HG03520 (cell line): ENCODE data around the gene GSTA1.
A peak's percentile ranks its signal among the peaks of the same experiment; 100 is the strongest.
"Not testable (repeated sequence)": the region's sequence is repeated elsewhere in the genome, so short reads cannot be mapped to it uniquely, and the experiment has no call there.

Experiments used
- ATAC-seq: cut with Tn5 transposase; IDR thresholded peaks from one replicate; pipeline ENCODE4 v1.9.1; 2021; ENCODE audit warnings: mild to moderate bottlenecking, moderate library complexity; ENCODE audit not compliant: unreplicated experiment

The GSTA1 gene

DNA sequence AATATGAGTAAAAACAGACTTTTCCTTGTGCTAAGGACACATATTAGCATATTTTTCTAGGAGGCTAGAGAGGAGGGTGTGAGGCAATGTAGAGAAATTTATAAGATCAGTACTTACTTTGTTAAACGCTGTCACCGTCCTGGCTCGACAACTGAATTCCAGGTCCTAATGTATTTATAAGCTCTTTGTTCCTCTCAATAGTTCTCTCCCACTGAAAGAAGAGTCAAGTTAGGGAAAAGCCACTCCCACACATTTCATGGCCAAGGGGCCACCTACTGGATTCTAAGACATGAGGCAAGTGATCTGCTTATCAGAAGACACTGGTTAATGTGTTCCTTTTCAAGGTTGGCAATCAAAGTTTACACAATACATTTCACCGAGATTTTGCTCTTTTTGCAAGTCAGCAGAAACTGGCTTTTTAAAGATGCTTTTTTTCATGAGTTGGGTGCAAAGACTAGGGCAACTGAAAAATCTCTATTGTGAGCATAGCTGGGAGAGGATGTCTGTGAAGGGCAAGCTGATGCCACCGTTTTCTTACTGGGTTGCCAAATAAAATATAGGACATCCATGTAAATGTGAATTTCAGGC is at the start of gene GSTA1:
TSS of gene GSTA1 (minus strand) at position 149 of the 588 bp plus-strand sequence. CDS start 4,549 bp downstream, outside the sequence.
- not testable (repeated sequence) for ATAC-seq

DNA sequence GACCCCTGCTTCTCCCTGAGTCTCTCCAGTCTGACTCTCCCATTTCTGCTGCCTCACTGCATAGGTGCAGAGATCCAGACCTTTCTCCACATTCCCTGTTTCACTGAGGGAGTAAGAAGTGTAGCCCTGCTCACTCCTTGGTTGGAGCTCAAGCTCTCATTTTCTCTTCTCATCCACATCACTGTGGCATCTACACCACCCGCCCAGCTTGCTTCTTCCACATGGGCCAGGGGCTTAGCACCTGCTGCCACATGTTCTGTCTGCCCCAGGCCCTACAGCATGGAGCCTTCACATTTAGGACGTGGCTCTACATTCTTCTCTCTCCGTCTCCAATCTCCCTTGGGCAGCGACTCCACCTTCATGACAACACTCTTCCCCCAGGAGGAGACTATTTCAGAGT is 45.5 kb upstream of the GSTA1 start:
- ATAC-seq = no peak

DNA sequence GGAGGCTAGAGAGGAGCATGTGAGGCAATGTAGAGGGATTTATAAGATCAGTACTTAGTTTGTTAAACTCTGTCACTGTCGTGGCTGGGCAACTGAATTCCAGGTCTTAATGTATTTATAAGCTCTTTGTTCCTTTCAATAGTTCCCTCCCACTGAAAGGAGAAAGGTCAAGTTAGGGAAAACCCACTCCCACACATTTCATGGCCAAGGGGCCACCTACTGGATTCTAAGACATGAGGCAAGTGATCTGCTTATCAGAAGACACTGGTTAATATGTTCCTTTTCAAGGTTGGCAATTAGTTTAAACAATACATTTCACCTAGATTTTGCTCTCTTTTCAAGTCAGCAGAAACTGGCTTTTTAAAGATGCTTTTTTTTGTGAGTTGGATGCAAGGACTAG is 42.4 kb upstream of the GSTA1 start:
- no peak for ATAC-seq

DNA sequence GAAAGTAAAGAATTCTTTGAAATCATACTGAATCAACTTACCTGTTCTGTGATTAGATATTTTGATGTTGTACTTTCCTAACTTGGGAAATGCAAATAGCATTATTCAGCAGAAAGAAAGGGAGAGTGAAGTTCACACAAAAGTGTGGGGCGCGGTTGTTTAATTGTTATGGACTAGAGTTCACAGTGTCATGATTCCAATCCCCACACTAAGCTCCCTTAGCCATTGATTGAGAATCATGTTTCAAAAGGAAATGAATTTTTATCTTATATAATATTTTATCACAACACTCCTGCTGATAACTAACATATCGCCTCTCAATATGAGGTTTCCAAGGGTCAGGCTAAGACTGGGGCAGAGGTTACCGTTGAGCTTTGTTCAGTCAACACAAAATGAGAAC is 40.0 kb upstream of the GSTA1 start:
- no peak for ATAC-seq

DNA sequence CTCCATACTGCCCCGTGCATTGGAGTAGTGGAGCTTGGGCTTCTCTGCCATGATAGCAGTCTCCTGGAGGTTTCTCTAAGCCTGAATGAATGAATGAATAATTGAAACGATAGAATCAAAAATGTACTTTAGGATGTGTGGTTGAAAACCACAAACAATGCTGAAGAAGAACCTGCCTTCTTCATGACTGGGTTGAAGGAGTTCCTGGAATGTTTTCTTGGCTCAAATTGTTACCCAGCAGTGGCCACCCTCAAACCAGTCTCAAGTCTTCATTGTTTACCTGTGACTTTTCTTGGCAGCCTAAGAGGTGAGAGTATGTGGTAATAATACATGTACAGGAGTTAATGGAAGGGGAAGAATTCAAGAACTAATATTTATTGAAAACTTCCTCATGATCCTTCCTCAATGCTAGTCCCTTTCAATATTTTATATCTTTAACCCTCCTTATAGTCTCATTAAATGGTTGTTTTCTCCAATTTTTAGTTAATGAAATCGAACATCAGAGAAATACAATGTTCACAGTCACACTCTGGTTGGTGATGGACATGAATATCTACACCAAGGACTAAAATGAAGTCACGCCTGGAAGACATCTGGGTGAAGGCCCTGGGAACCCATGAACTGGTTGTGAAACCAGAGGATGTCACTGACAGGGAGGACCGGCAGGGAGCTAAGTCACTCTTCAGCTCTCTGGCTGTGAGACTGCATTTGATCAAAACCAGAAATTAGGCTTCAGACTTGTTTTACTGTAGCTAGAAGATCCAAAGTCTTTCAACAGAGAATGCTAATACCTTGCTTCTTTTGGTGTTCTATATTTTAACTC is 37.4 kb upstream of the GSTA1 start, which contains the start of gene GSTA5:
TSS of gene GSTA5 (minus strand) at position 51 of the 823 bp plus-strand sequence.
- ATAC-seq = no peak

DNA sequence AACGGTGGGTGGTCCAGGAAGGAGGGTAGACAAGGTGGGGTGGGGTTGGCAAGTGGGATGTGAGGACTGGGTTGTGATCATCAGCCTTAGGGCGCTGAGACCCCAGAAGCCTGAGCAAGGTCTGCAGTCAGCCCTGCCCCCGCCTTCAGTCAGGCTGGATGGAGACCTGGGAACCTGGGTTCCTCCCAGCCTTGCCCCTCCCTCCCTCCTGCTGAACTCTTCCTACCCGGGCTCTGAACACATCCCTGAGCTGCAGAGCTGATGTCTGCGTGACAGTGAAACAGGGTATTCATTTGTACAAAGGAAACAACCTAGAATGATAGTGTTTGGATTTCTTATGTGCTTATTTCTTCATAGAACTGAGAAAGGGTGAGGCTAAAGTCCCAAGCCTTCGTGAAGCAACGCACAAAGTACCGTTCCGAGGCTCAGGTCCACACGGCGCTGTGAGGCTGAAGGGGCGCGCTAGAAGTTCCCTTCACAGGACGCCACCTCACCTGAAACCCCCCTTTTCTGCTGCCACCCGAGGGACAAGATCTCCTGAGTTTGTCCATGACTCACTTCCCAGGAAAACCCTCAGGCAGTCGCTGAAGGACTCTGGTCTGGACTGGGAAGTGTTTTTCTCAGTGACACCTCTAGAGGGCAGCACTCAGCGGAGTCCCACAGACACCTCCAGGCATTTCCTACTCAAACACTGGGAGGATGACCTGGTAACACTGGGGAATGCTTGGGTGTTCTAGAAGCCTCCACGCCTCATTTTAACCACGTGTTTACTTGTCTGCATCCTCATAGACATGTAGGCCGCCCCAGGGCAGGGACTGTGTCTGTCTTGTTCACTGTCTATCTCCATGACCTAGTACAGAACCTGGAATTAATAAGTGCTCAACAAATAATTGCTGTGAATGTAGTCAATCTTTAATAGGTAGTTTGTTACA is 35.8 kb upstream of the GSTA1 start:
- peak; percentile 76 for ATAC-seq

DNA sequence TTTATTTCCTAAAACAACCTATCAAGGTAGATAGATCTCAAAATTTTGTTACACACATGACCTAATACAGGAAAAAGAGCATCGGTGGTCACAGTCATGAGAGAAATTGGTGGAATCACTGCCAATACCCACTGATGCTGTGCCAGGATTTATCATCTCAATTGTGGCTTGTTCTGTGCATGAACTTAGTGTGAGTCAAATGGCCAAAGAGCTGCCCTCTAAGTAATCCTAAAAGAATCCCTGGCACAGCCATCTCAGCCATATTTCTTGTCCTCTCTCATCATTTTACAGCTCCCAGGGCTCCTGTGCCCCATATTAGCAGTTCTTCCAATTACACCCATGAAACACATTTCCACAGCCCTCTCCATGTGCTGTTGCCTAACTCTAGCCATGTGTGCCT is 30.9 kb upstream of the GSTA1 start:
- no peak for ATAC-seq

DNA sequence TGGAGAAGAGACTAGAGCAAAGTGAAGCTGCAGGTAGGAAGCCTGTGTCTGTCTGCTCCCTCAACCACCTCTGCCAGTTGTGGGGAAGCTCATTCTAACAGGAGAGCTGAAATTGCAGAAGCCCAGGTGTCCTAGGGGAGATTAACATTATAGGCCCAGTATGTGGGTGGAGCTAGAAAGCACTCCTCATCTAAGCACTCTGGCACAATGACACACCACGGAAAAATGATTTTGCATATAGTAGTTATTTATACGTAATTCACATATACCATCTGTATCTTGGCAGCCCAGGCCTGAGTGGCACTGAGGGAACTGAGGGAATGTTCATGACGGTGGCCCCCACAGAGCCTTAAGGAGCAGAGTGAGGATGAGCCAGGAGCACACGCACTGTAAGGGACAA is 27.3 kb upstream of the GSTA1 start:
- ATAC-seq = not testable (repeated sequence)

DNA sequence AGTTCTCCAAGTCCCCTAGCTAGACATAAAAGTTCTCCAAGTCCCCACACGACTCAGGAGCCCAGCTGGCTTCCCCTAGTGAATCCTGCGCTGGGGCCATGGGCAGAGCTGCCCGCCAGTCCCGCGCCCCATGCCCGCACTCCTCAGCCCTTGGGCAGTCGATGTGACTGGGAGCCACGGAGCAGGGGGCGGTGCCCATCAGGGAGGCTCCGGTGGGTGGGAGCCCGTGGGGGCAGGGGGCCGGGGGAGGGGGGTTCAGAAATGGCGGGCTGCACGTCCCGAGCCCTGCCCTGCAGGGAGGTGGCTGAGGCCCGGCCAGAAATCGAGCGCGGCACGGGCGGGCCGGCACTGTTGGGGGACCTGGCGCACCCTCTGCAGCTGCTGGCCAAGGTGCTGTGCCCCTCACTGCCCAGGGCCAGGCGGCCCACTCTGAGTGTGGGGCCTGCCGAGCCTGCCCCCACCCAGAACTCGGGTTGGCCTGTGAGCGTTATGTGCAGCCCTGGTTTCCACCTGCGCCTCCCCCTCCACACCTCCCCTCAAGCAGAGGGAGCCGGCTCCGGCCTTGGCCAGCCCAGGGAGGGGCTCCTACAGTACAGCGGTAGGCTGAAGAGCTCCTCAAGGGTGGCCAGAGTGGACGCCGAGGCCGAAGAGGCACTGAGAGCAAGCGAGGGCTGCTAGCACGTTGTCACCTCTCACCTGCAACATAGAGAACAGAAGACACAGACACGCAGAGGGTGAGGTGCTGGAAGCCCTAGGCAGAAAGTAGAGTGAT is 25.6 kb upstream of the GSTA1 start:
- ATAC-seq = no peak

DNA sequence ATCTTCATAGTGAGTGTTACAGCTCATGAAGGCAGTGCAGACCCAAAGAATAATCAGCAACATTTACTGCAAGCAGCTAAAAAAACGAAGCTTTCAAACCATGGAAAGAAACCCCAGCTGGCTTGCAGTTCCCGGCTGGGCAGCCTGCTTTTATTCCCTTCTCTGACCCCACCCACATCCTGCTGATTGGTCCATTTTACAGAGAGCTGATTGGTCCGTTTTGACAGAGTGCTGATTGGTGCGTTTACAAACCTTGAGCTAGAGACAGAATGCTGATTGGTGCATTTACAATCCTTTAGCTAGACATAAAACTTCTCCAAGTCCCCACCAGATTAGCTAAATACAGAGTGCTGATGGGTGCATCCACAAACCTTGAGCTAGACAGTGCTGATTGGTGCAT is 25.0 kb upstream of the GSTA1 start:
- not testable (repeated sequence) for ATAC-seq

DNA sequence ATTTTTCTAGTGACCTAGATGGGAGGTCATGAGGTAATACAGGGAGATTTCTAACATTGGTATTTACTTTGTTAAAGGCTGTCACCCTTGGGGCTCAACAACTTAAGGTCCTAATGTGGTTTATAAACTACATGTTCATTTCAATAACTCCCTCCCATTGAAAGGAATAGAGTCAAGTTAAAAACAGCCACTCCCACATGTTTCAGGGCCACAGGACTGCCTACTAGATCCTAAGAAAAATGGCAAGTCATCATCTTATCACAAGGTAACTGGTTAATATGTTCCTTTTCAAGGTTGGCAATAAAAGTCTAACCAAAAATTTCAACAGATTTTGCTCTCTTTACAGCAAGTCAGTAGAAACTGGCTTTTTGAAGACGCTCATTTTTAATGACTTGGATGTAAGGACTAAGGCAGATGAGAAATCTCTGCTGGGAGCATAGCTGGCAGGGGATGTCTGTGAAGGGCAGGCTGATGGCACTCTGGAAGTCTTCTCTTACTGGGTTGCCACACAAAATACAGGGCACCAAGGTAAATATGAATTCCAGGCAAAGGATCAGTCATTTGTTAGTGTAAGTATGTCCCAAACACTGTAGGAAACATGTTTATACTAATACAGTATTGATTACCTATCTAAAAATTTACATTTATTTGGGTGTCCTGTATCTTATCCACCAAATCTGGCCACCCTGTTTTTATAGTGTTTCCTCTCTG is 23.6 kb upstream of the GSTA1 start:
- not testable (repeated sequence) for ATAC-seq

DNA sequence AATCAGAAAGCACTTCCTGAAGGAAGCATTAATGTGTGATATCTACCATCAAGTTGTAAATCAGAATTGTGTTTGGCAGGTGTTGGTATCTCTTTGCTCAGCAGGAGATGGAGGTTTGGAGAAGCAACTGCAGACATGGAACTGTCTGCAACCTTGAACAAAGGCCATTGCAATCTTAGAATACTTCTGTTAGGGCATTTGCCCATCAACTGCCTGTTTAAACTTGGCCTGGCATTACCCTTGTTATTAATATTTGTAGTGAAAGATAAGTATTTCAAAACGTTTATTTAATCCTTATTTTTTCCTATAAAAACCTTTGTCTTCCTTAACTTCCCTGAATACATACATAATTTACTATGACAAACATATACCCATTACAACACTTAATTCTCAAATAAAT is 22.9 kb upstream of the GSTA1 start:
- ATAC-seq = no peak

DNA sequence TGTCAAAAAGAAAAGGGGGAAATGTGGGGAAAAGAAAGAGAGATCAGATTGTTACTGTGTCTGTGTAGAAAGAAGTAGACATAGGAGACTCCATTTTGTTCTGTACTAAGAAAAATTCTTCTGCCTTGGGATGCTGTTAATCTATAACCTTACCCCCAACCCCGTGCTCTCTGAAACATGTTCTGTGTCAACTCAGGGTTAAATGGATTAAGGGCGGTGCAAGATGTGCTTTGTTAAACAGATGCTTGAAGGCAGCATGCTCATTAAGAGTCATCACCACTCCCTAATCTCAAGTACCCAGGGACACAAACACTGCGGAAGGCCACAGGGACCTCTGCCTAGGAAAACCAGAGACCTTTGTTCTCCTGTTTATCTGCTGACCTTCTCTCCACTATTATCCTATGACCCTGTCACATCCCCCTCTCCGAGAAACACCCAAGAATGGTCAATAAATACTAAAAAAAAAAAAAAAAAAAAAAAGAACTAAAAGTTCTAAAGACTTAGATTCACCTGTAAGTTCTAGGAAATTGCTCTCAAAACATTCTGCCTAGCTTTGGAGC is 22.4 kb upstream of the GSTA1 start:
- ATAC-seq = not testable (repeated sequence)

DNA sequence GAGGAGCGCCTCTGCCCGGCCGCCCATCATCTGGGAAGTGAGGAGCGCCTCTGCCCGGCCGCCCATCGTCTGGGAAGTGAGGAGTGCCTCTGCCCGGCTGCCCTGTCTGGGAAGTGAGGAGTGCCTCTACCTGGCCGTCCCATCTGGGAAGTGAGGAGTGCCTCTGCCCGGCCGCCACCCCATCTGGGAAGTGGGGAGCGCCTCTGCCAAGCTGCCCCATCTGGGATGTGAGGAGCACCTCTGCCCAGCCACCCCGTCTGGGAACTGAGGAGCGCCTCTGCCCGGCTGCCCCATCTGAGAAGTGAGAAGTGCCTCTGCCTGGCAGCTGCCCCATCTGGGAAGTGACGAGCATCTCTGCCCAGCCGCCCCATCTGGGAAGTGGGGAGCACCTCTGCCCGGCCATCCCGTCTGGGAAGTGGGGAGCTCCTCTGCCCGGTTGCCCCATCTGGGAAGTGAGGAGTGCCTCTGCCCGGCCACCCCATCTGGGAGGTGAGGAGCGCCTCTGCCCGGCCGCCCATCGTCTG is 21.7 kb upstream of the GSTA1 start:
- not testable (repeated sequence) for ATAC-seq

DNA sequence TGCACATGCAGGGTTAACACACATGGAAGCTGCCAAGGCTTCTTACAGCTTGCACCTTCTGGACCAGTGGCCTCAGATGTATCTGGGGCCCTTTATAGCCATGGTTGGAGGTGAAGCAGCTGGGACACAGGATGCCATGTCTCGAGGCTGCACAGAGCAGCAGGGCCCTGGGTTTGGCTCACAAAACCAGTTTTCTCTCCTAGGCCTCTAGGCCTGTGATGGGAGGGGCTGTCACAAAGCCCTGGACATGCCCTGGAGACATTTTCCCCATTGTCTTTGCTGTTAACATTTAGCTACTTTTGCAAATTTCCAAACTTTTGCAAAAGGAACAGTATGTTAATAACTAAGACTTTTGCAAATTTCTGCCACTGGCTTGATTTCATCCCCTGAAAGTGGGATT is 18.2 kb upstream of the GSTA1 start:
- no peak for ATAC-seq

DNA sequence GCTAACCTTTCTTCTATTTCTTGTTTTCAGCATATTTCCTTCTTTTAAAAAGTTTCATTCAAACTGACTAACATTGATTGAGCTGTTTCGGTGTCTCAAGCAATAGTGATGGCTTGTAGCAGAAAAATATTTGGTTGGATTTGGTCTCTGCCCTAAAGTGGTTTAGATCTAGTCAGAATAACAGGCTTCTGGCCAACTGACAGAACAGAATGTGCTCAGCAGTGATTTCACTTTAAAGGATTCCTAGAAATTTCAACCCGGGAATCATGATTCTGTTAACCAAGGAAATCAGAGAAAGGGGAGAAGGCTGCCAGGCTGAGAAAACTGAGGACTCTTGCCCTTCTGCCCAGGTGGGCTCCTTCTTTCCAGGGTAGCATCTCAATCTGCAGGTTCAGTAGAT is 16.6 kb upstream of the GSTA1 start:
- ATAC-seq = no peak

DNA sequence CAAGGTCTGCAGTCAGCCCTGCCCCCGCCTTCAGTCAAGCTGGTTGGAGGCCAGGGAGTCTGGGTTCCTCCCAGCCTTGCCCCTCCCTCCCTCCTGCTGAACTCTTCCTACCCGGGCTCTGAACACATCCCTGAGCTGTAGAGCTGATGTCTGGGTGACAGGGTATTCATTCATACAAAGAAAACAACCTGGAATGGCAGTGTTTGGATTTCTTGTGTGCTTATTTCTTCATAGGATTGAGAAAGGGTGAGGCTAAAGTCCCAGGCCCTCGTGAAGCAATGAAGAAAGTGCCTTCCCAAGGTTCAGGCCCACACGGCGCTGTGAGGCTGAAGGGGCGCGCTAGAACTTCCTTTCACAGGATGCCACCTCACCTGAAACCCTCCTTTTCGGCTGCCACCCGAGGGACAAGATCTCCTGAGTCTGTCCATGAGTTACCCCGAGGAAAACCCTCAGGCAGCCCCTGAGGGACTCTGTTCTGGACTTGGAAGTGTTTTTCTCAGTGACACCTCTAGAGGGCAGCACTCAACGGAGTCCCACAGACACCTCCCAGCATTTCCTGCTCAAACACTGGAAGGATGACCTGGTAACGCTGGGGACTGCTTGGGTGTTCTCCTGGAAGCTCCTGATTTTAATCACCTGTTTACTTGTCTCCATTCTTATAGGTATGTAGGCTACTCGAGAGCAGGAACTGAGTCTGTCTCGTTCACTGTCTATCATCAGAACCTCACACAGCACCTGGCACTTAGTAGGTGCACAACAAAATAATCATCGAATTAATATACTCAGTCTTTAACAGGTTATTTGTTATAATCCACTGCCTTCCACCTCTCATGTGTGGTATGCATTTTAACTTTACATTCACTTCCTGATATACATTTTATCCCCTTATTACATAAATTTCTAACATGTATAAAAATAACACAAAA is 11.8 kb upstream of the GSTA1 start:
- peak; percentile 80 for ATAC-seq

DNA sequence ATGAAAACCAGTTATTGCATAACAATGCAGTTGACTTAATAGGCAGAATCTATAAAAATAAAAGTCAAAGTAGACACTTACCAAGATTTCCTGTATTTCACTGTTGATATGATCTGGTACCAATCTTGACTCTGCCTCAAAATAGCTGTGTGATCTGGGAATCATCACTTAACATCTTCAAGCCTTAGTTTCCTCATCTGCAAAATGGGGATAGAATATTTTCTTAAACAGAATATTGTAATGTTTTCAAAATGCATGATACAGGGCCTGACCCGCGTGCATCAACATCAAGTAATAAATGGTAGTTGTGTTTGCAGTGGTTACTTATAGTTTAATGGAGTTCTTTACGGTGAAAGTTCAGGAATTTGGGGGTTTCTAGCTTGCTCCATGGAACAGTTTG is 10.9 kb upstream of the GSTA1 start:
- ATAC-seq = not testable (repeated sequence)
